ENCODE data around the gene FARS2. TPM values are rescaled to one million over a fixed set of nuclear protein-coding genes. Genes with fewer than 3 reads are reported as not detected.

FARS2 gene
- total and polyA plus RNA-seq, 11 donors: 11.4 to 24.6 (median 20.5) TPM

GRCh38 chr6:5280920-5281319 lies 19.6 kb downstream of the FARS2 start:
- Histone ChIP-seq H3K4me3 (no peak overlapping the region), H3K9me3 (no peaks in the 10 kb centered on the region), H3K27ac (no peak overlapping the region), H3K27me3 (no peaks in the 10 kb centered on the region), H3K4me1 (peaks cover 0 to 8% (median 0%) of the 10 kb centered on the region in 12 donors), H3K36me3 (no peaks in the 10 kb centered on the region)
- WGBS, 4 donors: 76 to 83% (median 81%) methylated on average over 2 of the region's 2 CpGs
- no peak for ATAC-seq
- DNase-seq: no peak
- TF ChIP-seq POLR2A (IDR thresholded peaks at IDR 0.05) (no peak), CTCF (IDR thresholded peaks at IDR 0.05) (no peak)
- intact Hi-C loops (cut with DNase I): loop anchor here in 1 of 10 donors (10.0 kb wide), 1 partner anchor 94 kb away; no protein-coding TSS in a partner anchor

DNA sequence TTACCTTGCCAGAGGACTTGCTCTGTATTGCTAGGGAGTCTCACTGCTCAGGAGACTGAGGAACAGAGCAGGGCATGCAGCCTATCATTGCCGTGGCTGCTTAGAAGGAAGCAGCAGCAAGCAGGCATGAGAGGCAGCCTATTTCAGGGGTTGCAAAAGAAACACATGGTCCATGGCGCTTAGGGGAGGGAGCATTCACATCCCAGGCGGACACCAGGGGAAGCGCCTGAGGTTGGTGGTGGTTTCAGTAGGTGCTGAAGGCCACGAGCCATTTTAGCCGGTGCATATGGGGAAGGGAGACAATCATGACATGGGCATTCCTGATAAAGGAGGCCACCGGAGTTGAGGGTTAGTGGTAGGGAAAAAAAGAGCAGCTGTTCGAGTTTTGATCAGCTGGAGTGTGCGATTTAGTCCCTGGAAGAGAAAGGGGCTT lies 20.9 kb downstream of the FARS2 start:
- H3K4me1 ChIP-seq: peaks cover 0 to 14% (median 6%) of the 10 kb centered on the region in 12 donors
- intact Hi-C loops (cut with DNase I): loop anchor here in 1 of 10 donors (10.0 kb wide), 1 partner anchor 93 kb away; no protein-coding TSS in a partner anchor
- no peak overlapping the region for H3K27ac ChIP-seq
- H3K27me3 ChIP-seq: no peaks in the 10 kb centered on the region
- H3K4me3 ChIP-seq: no peak overlapping the region
- no peak for DNase-seq
- no peak for ATAC-seq
- no peak for TF ChIP-seq POLR2A (IDR thresholded peaks at IDR 0.05)
- no peaks in the 10 kb centered on the region for H3K9me3 ChIP-seq
- 77 to 85% (median 80%) methylated on average over 9 of the region's 9 CpGs for WGBS, 4 donors
- H3K36me3 ChIP-seq: no peaks in the 10 kb centered on the region

DNA sequence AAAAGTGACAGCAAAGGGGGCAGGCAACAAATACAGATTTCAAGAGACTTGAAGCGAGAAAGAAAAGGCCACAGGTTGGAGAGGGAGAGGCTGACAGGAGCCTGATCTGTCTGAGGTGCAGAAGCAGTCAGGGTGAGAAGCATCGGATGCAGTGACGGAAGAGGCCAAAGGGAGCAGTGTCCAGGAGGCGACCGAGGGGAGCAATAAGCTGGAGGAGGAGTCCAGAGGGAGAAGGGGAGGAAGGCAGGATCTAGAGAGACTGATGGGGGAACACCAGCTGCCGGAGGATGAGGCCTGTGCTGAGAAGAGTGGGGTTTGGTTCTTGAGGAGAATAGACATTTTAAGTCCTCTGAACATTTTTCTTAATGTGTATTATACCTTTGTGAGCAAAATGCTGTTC lies 23.8 kb downstream of the FARS2 start:
- TF ChIP-seq POLR2A (IDR thresholded peaks at IDR 0.05): no peak
- TF ChIP-seq CTCF (IDR thresholded peaks at IDR 0.05): no peak
- no peaks in the 10 kb centered on the region for H3K36me3 ChIP-seq
- ATAC-seq (no peak), DNase-seq (no peak)
- peaks cover 0 to 27% (median 15%) of the 10 kb centered on the region in 12 donors for H3K4me1 ChIP-seq
- H3K4me3 ChIP-seq: no peak overlapping the region
- 88 to 94% (median 93%) methylated on average over 6 of the region's 6 CpGs for WGBS, 4 donors
- intact Hi-C loops (cut with DNase I): loop anchor here in 1 of 10 donors (10.0 kb wide), 1 partner anchor 90 kb away; no protein-coding TSS in a partner anchor
- H3K27ac ChIP-seq: no peak overlapping the region
- no peaks in the 10 kb centered on the region for H3K27me3 ChIP-seq
- no peaks in the 10 kb centered on the region for H3K9me3 ChIP-seq

DNA sequence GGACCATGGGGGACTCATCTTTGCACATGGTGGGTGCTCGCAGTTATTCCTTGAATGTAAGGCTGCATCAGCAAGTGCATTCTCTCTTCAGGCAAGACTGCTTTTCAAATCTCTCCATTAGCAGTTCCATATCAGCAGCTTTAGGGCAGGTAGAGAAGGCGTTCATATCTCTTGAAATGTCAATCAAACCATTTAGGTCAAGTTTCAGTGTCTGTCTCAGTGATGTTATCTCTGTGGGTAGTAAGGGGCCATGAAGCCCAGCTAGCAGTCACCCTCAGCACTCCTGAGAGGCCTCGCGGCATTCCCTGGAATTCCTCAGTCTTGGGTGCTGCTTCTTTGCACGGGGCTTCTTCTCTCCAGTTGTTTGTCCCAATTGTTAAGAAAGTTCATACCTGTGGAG lies 24.2 kb downstream of the FARS2 start:
- intact Hi-C loops (cut with DNase I): loop anchor here in 1 of 10 donors (10.0 kb wide), 1 partner anchor 89 kb away; no protein-coding TSS in a partner anchor
- H3K27ac ChIP-seq: no peak overlapping the region
- DNase-seq (no peak), ATAC-seq (no peak)
- peaks cover 0 to 24% (median 13%) of the 10 kb centered on the region in 12 donors for H3K4me1 ChIP-seq
- H3K36me3 ChIP-seq: no peaks in the 10 kb centered on the region
- 88 to 94% (median 90%) methylated on average over 5 of the region's 5 CpGs for WGBS, 4 donors
- TF ChIP-seq POLR2A (IDR thresholded peaks at IDR 0.05) (no peak), CTCF (IDR thresholded peaks at IDR 0.05) (no peak)
- no peaks in the 10 kb centered on the region for H3K27me3 ChIP-seq
- H3K4me3 ChIP-seq: no peak overlapping the region
- H3K9me3 ChIP-seq: no peaks in the 10 kb centered on the region

GRCh38 chr6:5286780-5287179 lies 25.5 kb downstream of the FARS2 start:
- ATAC-seq (peak in 1 of 4 donors; percentile 44), DNase-seq (no peak)
- Histone ChIP-seq H3K9me3 (no peaks in the 10 kb centered on the region), H3K4me3 (no peak overlapping the region), H3K27me3 (no peaks in the 10 kb centered on the region), H3K4me1 (peaks cover 0 to 20% (median 12%) of the 10 kb centered on the region in 12 donors), H3K36me3 (no peaks in the 10 kb centered on the region), H3K27ac (peak overlapping the region in 11 of 12 donors; percentile 24 to 73 (median 51))
- intact Hi-C loops (cut with DNase I): loop anchor here in 1 of 10 donors (10.0 kb wide), 1 partner anchor 88 kb away; no protein-coding TSS in a partner anchor
- no peak for TF ChIP-seq CTCF (IDR thresholded peaks at IDR 0.05)
- WGBS, 4 donors: 79 to 91% (median 83%) methylated on average over 7 of the region's 7 CpGs
